Body of pancreas (tissue), 4 donors: ENCODE measurements around the gene SLC41A1.

ENCODE experiments used
- CTCF ChIP-seq, 7 experiments: fragments of 450-650 bp in 4 of 7; fragments of 200-600 bp in 3 of 7; sonication (generic) in 3 of 7; IDR thresholded peaks; one replicate each; pipeline ENCODE4 v1.5.1; 2016 to 2019; ENCODE audit warnings: antibody characterized with exemption in 7 of 7
- POLR2A ChIP-seq, 3 donors: fragments of 450-650 bp; IDR thresholded peaks; one replicate each; pipeline ENCODE4 v1.6.1; 2016; ENCODE audit warnings: antibody characterized with exemption in 3 of 3, mild to moderate bottlenecking in 2 of 3

DNA sequence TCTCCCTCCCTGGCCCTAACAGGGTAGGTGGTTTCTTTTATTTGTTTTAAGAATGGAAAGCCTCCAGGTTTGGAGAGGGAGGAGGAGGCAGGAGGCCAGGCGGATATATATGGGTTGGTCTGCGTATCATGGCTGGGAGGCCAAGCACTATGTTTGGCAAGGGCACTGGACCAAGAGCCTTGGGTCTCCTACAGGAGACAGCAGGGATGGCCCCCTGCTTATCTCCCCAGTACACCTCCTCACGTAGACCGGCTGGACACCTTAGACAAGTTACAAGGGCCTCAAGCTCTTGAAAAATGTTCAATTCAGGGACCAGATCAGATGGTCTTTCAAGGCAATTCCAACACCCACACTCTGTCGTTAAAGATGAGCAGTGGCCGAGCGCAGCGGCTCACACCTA, 10.9 kb downstream of the SLC41A1 start:
- TF ChIP-seq CTCF (IDR thresholded peaks at IDR 0.05) (no peak), POLR2A (IDR thresholded peaks at IDR 0.05) (no peak)
